Measurements from ENCODE around the gene MMADHC.

Gene MMADHC

DNA sequence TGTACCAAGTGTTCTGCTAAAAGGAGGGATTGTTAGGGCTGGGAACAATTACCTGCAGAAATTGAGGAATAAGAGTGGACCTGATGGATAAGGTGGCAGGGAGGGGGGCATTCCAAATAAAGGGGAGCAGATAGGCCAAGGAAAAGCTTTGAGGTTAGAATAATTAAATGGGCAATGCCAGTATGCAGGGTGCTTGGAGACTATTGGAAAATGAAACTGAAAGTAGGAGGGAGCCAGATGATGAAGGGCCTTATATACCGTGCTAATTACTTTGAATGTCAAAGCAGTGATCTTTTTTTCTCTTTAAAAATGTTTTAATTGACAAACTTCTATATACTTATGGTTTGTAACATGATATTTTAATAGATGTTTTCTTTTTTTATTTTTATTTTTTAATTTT lies 42.9 kb downstream of the MMADHC start:
- no peak for DNase-seq

DNA sequence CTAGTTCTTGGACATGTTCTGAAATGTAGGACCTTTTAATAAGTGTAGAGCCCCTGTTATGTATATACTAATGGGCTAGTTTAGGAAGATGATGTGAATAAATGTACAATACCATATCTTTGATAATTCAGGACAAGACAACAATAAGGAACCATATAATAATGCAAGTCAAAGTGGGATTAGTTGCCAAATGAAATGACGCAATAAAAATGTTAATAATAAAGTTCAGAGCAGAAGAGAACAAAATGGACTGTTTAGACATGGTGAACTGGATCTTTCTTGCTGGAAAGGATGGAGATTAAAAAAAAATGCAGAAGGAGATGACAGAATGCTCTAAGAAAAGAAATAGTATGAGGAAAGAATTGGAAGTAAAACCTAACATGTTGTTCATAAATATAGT lies 43.7 kb downstream of the MMADHC start:
- DNase-seq = no peak

DNA sequence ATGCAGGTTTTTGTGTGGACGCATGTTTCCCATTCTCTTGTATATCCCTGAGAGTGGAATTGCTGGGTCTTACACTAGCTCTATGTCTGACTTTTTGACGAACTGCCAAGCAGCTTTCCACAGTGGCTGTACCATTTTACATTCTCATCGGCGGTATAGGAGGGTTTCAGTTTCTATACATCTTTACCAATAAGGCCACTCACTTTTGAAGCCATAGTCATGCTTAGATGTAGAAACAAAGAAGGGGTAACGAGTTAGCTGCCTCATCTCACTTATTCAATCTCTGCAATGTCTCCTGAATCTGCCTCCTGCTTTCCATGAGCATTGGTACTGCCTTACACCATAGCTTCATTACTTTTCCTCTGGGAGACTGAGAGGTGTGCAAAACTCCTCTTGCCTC lies 47.4 kb downstream of the MMADHC start:
- DNase-seq = no peak

DNA sequence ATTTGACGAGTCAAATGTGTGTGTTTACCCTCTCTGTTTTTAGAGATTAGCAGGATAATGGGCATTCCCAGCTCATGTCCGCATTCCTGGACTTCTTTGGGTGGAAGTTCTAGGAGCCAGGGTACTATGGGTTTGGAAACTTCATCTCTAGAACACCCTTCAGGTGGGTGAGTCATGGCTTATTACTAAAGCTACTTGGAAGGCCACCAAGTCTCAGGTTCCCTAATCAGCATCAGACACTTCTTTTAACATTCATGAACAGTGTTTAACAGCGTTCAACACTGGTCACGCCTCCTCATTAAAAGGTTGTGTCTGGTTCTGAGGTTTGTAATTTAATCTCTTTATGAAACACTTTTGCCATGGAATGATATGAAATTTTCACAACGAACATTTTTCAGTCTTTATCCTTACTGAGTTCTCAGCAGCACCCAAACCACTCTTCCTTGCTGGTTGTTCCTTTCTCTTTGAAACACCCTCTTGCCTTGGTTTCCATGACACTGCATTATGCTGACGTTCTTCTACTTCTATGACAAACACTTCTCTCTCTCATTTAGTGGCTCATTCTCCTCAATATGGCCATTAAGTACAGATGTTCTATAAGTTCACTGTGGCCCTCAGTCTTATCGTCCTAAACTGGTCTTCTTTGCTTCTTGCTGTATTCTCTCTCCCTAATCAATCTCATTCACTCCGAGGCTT lies 49.3 kb downstream of the MMADHC start:
- DNase-seq = no peak

DNA sequence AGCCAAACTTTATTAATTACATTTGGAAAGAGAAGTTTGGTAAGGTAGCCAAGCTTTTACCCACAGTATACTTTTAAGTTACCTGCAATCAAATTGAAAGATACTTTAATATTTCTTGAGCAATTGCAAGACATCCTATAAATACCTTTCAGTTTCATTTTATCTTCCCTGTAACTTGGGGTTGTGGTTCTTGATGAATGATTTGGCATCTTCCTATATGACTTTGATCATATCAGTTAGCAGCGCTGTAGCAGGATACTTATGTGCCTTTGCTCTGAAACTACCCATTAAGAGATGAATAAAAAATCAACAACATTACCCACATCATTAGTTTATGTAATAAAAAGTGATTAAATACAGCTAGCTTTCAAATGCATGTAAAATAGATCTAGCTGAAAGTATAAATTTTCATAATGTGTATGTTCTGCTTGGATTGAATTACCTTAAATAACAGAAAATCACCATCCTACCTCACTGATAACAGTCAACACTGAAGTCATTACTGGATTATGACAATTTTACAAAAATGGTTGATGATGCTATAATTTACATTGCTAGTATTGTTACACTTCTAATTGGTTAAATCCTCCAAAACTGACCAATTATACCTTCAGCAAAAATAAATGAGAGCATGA lies 50.4 kb downstream of the MMADHC start:
- DNase-seq = no peak

DNA sequence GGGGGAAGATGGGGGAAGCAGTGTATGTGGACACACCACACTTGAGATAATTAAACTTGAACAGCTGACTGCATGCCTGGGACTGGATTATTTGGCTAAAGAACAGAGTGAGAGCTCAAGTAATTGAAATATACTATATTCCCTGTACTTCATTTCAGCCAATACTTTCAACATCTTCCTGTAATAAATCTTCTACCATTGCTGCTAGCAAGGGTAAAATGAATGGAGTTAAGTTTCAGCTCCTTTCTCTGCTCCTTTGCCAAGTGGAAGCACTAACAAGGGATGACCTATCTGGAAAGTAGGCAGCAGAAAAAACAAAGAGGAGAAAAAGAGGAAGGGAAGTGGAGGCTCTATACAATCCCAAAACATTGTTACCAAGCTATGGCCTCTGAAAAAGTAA lies 50.9 kb downstream of the MMADHC start:
- no peak for DNase-seq

DNA sequence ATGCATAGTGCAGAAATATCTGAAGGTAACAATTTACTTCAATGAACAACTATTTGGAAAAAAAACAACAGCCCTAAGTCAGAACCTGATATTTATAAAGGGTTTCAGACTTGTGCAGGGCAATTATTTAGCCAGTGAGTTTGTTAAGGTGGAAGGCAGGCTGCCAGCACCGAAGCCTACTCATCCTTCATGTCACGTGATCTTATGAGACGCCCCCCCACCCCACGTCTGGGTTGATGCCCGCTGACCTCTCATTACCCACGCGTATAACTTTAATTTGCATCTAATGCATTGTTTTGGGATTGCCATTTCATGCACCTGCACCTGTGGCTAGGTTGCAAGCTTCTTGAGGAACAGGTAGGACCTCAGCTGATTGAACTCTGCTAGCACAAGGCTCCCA lies 52.9 kb downstream of the MMADHC start:
- DNase-seq = no peak

DNA sequence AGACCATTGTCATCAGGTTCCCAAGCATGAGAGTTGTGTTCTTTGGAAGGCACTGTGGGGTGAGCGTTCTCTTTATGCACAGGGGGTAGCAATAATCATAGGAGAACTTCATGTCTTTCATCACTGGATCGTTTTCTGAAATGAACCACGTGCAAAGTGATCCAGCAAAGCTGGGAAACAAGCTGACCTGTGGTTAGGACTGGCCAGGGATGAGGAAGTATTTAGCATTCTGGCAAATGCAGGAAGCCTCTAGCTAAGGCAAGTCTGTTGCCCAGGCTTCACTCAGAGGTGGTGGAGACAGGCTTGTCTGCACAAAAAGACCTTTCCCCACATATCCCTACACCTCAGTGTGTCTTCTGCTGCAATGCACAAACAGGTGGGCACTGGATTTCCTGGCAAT lies 58.6 kb downstream of the MMADHC start:
- DNase-seq = no peak

DNA sequence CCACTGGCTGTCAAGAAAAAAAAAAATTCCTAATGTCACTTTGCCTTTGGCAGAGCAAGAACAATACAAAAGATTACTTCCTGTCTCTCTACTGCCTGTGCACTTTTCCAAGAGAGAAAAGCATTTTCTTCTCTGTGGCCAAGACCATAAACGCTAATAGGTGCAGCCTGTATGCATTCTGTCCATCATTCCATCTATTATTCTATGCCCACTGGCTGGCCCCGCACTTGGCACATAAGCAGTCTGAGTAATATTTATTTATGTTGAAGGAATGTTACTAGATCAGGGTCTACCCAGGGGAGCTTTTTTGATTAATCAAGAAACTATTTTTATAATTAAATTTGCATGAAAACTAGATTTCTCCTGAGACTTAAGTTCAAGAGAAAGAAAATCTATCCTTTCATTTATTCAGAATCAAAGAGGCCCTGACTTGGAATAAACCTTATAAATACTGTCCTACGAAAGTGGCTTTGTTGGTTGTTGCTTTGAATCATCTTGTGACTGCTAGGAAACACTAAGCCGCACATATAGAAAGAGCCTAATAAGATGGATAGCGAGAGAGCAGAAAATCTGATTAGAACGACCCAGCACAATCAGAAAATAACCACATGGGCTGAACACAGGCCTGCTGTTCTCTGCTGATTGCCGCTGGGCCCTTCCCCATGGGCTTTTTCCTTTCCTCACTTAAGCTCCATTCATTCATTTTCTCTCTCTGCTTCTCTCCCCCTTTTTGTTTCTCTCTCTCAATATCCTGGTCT lies 59.4 kb downstream of the MMADHC start:
- DNase-seq = no peak

DNA sequence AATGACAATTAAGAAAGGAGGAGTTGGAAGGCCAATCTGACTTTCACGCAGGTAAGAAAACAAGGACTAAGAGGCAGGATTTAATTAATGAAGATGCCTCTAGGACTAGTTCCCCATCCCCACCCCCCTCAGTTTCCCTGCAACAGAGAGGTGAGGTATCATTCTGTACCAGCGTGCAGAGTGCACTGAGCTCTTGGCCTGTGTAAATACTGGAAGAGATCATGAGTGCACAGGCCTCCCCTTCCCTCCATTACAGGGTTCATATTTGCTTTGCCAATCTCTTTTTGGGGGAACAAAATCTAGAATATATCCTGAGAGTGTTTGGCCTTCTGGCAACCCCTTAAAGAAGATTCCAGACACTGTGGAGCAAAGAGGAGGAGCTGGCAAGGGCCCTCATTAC lies 60.9 kb downstream of the MMADHC start:
- DNase-seq = no peak

DNA sequence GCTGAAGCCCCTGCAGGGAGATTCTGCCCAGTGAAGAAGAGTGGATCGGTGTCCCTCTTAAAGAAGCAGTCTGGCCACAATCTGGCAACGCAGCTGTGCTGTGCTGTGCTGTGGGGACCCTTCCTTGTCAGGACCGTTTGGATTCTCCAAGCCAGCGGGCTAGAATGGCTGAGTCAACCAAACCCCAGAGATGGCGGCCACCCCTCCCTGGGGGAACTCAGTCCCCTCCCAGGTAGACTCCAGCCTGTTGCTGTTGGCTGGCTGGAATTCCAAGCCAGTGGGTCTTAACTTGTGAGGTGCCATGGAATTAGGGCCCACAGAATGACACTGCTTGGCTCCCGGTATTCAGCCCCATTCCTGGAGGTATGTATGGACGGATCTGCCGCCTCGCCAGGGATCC lies 62.3 kb downstream of the MMADHC start:
- DNase-seq = no peak
